ENCODE data around the gene WDR86.

DNA sequence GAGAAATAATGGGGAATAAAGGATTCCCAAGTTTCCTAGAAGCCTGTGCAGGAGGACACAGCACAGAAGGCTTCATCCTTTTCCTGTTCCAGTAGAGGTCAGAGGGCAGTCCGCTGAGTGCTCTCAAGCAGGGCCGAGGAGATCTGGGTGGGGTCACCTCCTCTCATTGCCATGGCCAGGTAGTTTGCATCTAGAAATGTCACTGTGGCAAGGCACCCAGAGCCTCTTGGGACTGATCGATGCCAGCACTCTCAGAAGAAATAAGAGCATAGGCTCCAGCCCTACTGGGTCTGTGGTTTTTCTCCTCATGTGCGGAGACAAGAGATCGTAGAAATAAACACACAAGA lies 60.4 kb downstream of the WDR86 start:
- no peak for TF ChIP-seq EZH2 (IDR thresholded peaks at IDR 0.05; ENCODE audit: insufficient read depth, poor library complexity, severe bottlenecking)
- no peak for TF ChIP-seq EZH2phosphoT487 (IDR thresholded peaks at IDR 0.05; ENCODE audit: insufficient read depth, low read depth)
